K562 (cell line): ENCODE results near the gene AGPAT1. TPM values are rescaled to one million over a fixed set of nuclear protein-coding genes. Genes with fewer than 3 reads are reported as not detected.

Source experiments
- CREB1 ChIP-seq, 2 experiments: sonication (generic) in 1 of 2; formaldehyde crosslinking in 1 of 2; IDR thresholded peaks; 2 replicates each; pipeline versions ENCODE4 v1.6.1 to v1.8.0; 2012 to 2022; ENCODE audit warnings: inconsistent platforms in 1 of 2, mild to moderate bottlenecking in 1 of 2, missing genetic modification reagents in 1 of 2, moderate library complexity in 1 of 2
- GATAD2B ChIP-seq: fragments of 450-650 bp; IDR thresholded peaks from 2 replicates; pipeline ENCODE4 v1.6.1; 2017; ENCODE audit warnings: mild to moderate bottlenecking, borderline replicate concordance
- HEY1 ChIP-seq: fragments of 250-450 bp; sonication (Bioruptor Pico); IDR thresholded peaks from 2 replicates; pipeline ENCODE4 v1.5.0; 2020; ENCODE audit warnings: mild to moderate bottlenecking, moderate library complexity, borderline replicate concordance
- HNRNPUL1 ChIP-seq: fragments of 200-400 bp; formaldehyde crosslinking; IDR thresholded peaks from 2 replicates; pipeline ENCODE4 v1.6.1; 2017; ENCODE audit warnings: low read length
- POLR2AphosphoS2 ChIP-seq: IDR thresholded peaks from 2 replicates; pipeline ENCODE4 v1.6.1; 2012; ENCODE audit warnings: low read length, improper control_type of control experiment
- POLR2AphosphoS5 ChIP-seq: IDR thresholded peaks from 2 replicates; pipeline ENCODE4 v1.6.1; 2011; ENCODE audit warnings: mild to moderate bottlenecking, low read depth, low read length, moderate library complexity; ENCODE audit not compliant: control insufficient read depth, insufficient read depth
- PREB ChIP-seq: sonication (generic); formaldehyde crosslinking; IDR thresholded peaks from 2 replicates; pipeline ENCODE4 v1.8.1; 2023; ENCODE audit warnings: mild to moderate bottlenecking, missing genetic modification reagents
- RREB1 ChIP-seq: fragments of 250-450 bp; sonication (Bioruptor Pico); IDR thresholded peaks from 2 replicates; pipeline ENCODE4 v1.4.0; 2020
- THRA ChIP-seq: fragments of 450-650 bp; IDR thresholded peaks from 2 replicates; pipeline ENCODE4 v1.6.1; 2017; ENCODE audit warnings: mild to moderate bottlenecking, moderate library complexity
- XRCC3 ChIP-seq: fragments of 450-650 bp; IDR thresholded peaks from 2 replicates; pipeline ENCODE4 v1.6.1; 2017; ENCODE audit warnings: mild to moderate bottlenecking, moderate library complexity
- ZNF239 ChIP-seq: fragments of 250-450 bp; sonication (Bioruptor Pico); IDR thresholded peaks from 2 replicates; pipeline ENCODE4 v1.4.0; 2020; ENCODE audit warnings: mild to moderate bottlenecking
- ZNF785 ChIP-seq: fragments of 250-450 bp; sonication (Bioruptor Pico); IDR thresholded peaks from 2 replicates; pipeline ENCODE4 v1.4.0; 2020; ENCODE audit warnings: mild to moderate bottlenecking
- polyA plus RNA-seq, 8 experiments: library from polyadenylated mRNA; depleted of rRNA in 4 of 8; stranded (reverse) in 5 of 8; unstranded in 3 of 8; fragments of >200 nt; fragmentation: Nextera tagmentation in 2 of 8; fragmentation: Illumina TruSeq in 1 of 8; extraction: Ambion mirVana in 2 of 8; extraction: Trizol in 1 of 8; gene quantifications; 2 replicates each; pipeline versions ENCODE4 v1.2.1 to v1.2.3, GENCODE V29; 2011 to 2014; ENCODE audit warnings: inconsistent platforms in 1 of 8, missing spikeins in 1 of 8
- total RNA-seq, 7 experiments: library from RNA; depleted of rRNA in 6 of 7; stranded (reverse); fragments of >200 nt in 6 of 7; fragmentation: Illumina TruSeq in 2 of 7; extraction: Trizol in 2 of 7; gene quantifications; 2 replicates each; pipeline versions ENCODE4 v1.2.1 to v1.2.3, GENCODE V29; 2011 to 2021; ENCODE audit warnings: low replicate concordance in 1 of 7
- TF ChIP-seq, protein P1 (sequence below): sonication (generic); formaldehyde crosslinking; IDR thresholded peaks from 2 replicates; pipeline ENCODE4 v1.8.0; 2022; ENCODE audit warnings: mild to moderate bottlenecking, low read depth, missing genetic modification reagents

The AGPAT1 gene
- total and polyA plus RNA-seq, 9 of the 15 experiments (the other 6 are each of a cell fraction or from before 2014, with no cell fraction given), result 37.9 to 176 (median 69.4) TPM

GRCh38 chr6:32195902-32196681 is 20.2 kb upstream of the AGPAT1 start (continued):
- TF ChIP-seq PREB (CRISPR knock-in tag), result no peak
- TF ChIP-seq THRA, result no peak
- TF ChIP-seq GATAD2B, result peak; percentile 58; the same call in 1 of the 2 replicates
- TF ChIP-seq ZNF785 (CRISPR knock-in tag), result no peak
- 0 out of 2 replicates have a peak, but pooled peaks have one; percentile 27 for TF ChIP-seq ZNF239 (CRISPR knock-in tag)
- TF ChIP-seq, protein P1, sequence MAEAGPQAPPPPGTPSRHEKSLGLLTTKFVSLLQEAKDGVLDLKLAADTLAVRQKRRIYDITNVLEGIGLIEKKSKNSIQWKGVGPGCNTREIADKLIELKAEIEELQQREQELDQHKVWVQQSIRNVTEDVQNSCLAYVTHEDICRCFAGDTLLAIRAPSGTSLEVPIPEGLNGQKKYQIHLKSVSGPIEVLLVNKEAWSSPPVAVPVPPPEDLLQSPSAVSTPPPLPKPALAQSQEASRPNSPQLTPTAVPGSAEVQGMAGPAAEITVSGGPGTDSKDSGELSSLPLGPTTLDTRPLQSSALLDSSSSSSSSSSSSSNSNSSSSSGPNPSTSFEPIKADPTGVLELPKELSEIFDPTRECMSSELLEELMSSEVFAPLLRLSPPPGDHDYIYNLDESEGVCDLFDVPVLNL (CRISPR knock-in tag), result 0 out of 2 replicates have a peak, but pooled peaks have one; percentile 40
- TF ChIP-seq XRCC3, result no peak
- TF ChIP-seq RREB1 (CRISPR knock-in tag), result peak; percentile 93
- 0 out of 2 replicates have a peak, but pooled peaks have one; percentile 19 for TF ChIP-seq HEY1 (CRISPR knock-in tag)
- no peak for TF ChIP-seq HNRNPUL1
- peak; percentile 90 for TF ChIP-seq POLR2AphosphoS5
- peak; percentile 99 for TF ChIP-seq CREB1 (IDR thresholded peaks at IDR 0.05)
- peak; percentile 99 for TF ChIP-seq CREB1 (CRISPR knock-in tag; IDR thresholded peaks at IDR 0.05)
- peak; percentile 63; the same call in 1 of the 2 replicates for TF ChIP-seq POLR2AphosphoS2
